ENCODE results near the gene LZIC. TPM values are rescaled to one million over a fixed set of nuclear protein-coding genes. Genes with fewer than 3 reads are reported as not detected.

Gene LZIC
- polyA plus RNA-seq, 1 of the 3 experiments (the other 2 are of a cell fraction), result 9.6 TPM

GRCh38 chr1:9884805-9885204 is 58.4 kb downstream of the LZIC start:
- Histone ChIP-seq H3K9me2 (no peaks in the 10 kb centered on the region), H3F3A (replicated peaks; ENCODE audit: insufficient read depth) (peaks cover 4% of the 10 kb centered on the region), H3K9me3 (no peaks in the 10 kb centered on the region), H3K36me3 (replicated peaks in 1 of 2; ENCODE audit: control insufficient read depth in 1 of 2, insufficient read depth in 2 of 2, low read length in 1 of 2) (peaks cover 0 to 4% of the 10 kb centered on the region in 2 experiments), H2AFZ (ENCODE audit: low read depth) (no peak overlapping the region), H4K20me1 (ENCODE audit: insufficient read depth) (peaks cover 3% of the 10 kb centered on the region; the same call in 1 of the 2 replicates), H3K79me2 (ENCODE audit: insufficient read depth) (peaks cover 15% of the 10 kb centered on the region), H3K9ac (no peak overlapping the region), H3K27ac (ENCODE audit: low read depth in 2 of 2, low read length in 1 of 2) (no peak overlapping the region), H3K4me2 (no peak overlapping the region), H3K4me1 (ENCODE audit: control insufficient read depth in 1 of 2, insufficient read depth in 2 of 2, low read depth in 1 of 2, low read length in 1 of 2) (peaks cover 5 to 7% of the 10 kb centered on the region in 2 experiments; a peak in 2 of 4 replicates), H3K27me3 (ENCODE audit: insufficient read depth) (no peaks in the 10 kb centered on the region), H3K4me3 (ENCODE audit: low read depth in 2 of 2, low read length in 1 of 2) (no peak overlapping the region)
- no peak for TF ChIP-seq CHD2 (IDR thresholded peaks at IDR 0.05; ENCODE audit: low read length, partially characterized antibody)
- TF ChIP-seq SIN3A (IDR thresholded peaks at IDR 0.05; ENCODE audit: borderline replicate concordance, low read depth, low read length), result no peak
- no peak for TF ChIP-seq USF1 (IDR thresholded peaks at IDR 0.05; ENCODE audit: borderline replicate concordance, low read depth)
- no peak for TF ChIP-seq FOXM1 (IDR thresholded peaks at IDR 0.05; ENCODE audit: low read depth)
- TF ChIP-seq RAD21 (IDR thresholded peaks at IDR 0.05; ENCODE audit: low read length), result no peak
- no peak for TF ChIP-seq YY1 (IDR thresholded peaks at IDR 0.05; ENCODE audit: low read depth)
- TF ChIP-seq RCOR1 (IDR thresholded peaks at IDR 0.05; ENCODE audit: low read length), result no peak
- no peak for TF ChIP-seq FOXJ3 (CRISPR knock-in tag; IDR thresholded peaks at IDR 0.05)
- no peak for TF ChIP-seq JUND (IDR thresholded peaks at IDR 0.05)
- no peak for TF ChIP-seq EZH2phosphoT487 (IDR thresholded peaks at IDR 0.05; ENCODE audit: borderline replicate concordance, low read depth)
- TF ChIP-seq NFIC (IDR thresholded peaks at IDR 0.05; ENCODE audit: borderline replicate concordance), result no peak
- no peak for TF ChIP-seq PBX3 (IDR thresholded peaks at IDR 0.05)
- TF ChIP-seq TCF12 (IDR thresholded peaks at IDR 0.05), result no peak
- TF ChIP-seq CTCF (IDR thresholded peaks at IDR 0.05), result no peak
- no peak for TF ChIP-seq RFX5 (IDR thresholded peaks at IDR 0.05; ENCODE audit: low read length)
- TF ChIP-seq POLR2AphosphoS5 (IDR thresholded peaks at IDR 0.05; ENCODE audit: low read depth, low read length), result no peak
- no peak for DNase-seq
- ChIA-PET POLR2A (no interaction called here), CTCF (interaction anchor here (0.8 to 5.1 kb wide), 5 partner anchors 8 to 163 kb away, joined by 3 to 32 read pairs (median 3); no protein-coding TSS in a partner anchor)
- WGBS (ENCODE audit: low lambda C conversion rate), result 96% methylated on average over 6 of the region's 8 CpGs

Data from SK-N-SH (cell line).